Endodermal cell (in vitro differentiated cells): Measurements from ENCODE around the gene ZC3H7A. TPM values are rescaled to one million over a fixed set of nuclear protein-coding genes. Genes with fewer than 3 reads are reported as not detected.

Source experiments
- DNase-seq: peaks from one replicate; pipeline ENCODE4 v3.0.0-alpha.2; 2017
- H3K27ac ChIP-seq: 2 replicates; pipeline ENCODE4 v1.5.1; 2013; ENCODE audit warnings: mild to moderate bottlenecking, low read depth, low read length, moderate library complexity
- H3K27me3 ChIP-seq: 2 replicates; pipeline ENCODE4 v1.6.1; 2013; ENCODE audit warnings: mild to moderate bottlenecking, low read length, moderate library complexity; ENCODE audit not compliant: insufficient read depth, control insufficient read depth, poor library complexity, severe bottlenecking
- H3K36me3 ChIP-seq: 2 replicates; pipeline ENCODE4 v1.7.0; 2013; ENCODE audit warnings: mild to moderate bottlenecking, low read length, moderate library complexity; ENCODE audit not compliant: control insufficient read depth, insufficient read depth
- H3K4me1 ChIP-seq: one replicate; pipeline ENCODE4 v1.7.0; 2013; ENCODE audit warnings: low read length; ENCODE audit not compliant: control insufficient read depth, insufficient read depth
- H3K4me3 ChIP-seq: 2 replicates; pipeline ENCODE4 v1.5.1; 2013; ENCODE audit warnings: mild to moderate bottlenecking, low read length, moderate library complexity
- H3K9ac ChIP-seq: 2 replicates; pipeline ENCODE4 v1.6.1; 2013; ENCODE audit warnings: mild to moderate bottlenecking, low read length, moderate library complexity; ENCODE audit not compliant: poor library complexity, severe bottlenecking; ENCODE audit errors: extremely low read depth
- H3K9me3 ChIP-seq: 2 replicates; pipeline ENCODE4 v1.6.1; 2013; ENCODE audit warnings: mild to moderate bottlenecking, low read length, moderate library complexity; ENCODE audit not compliant: control insufficient read depth
- H3K27ac Mint-ChIP-seq: 2 replicates; pipeline ENCODE4 v1.8.0; 2020; ENCODE audit warnings: mixed read lengths
- H3K27me3 Mint-ChIP-seq: 2 replicates; pipeline ENCODE4 v1.8.0; 2021; ENCODE audit warnings: mild to moderate bottlenecking, mixed read lengths; ENCODE audit not compliant: insufficient read depth
- H3K36me3 Mint-ChIP-seq: 2 replicates; pipeline ENCODE4 v1.8.0; 2020; ENCODE audit warnings: low read depth, mixed read lengths
- H3K4me1 Mint-ChIP-seq: 2 replicates; pipeline ENCODE4 v1.8.0; 2020; ENCODE audit warnings: mixed read lengths
- H3K4me3 Mint-ChIP-seq: 2 replicates; pipeline ENCODE4 v1.8.0; 2020; ENCODE audit warnings: mild to moderate bottlenecking, moderate library complexity, mixed read lengths
- H3K9me3 Mint-ChIP-seq: 2 replicates; pipeline ENCODE4 v1.8.0; 2020; ENCODE audit warnings: mild to moderate bottlenecking, mixed read lengths
- CTCF ChIP-seq: fragments of 200-600 bp; sonication (generic); conservative IDR thresholded peaks from 2 replicates; pipeline ENCODE4 v1.5.0; 2021; ENCODE audit warnings: antibody characterized with exemption, mild to moderate bottlenecking
- WGBS, 2 experiments: methylation state at CpG; one replicate each; pipeline versions ENCODE4 v1.1.5 to v1.1.7; 2013; ENCODE audit warnings: missing lambda C conversion rate in 2 of 2, mixed read lengths in 1 of 2; ENCODE audit not compliant: insufficient coverage in 1 of 2, insufficient read length in 1 of 2; 5-methylcytosine and 5-hydroxymethylcytosine counted together
- total RNA-seq, 2 donors: library from RNA; stranded (reverse); fragmentation: NEBNext Ultra II Directional in 1 of 2; extraction: Animal tissue kit (Norgen Biotek cat#: 25700) in 1 of 2; gene quantifications; 2 replicates in 1 of 2; 3 replicates in 1 of 2; pipeline ENCODE4 v1.2.1, GENCODE V29; 2021

Gene ZC3H7A
- total RNA-seq, 2 donors from 2014 or later, result 37.7 to 38.5 TPM

- Histone ChIP-seq H3K9me3 (no peaks in the 10 kb centered on the region), H3K27ac (no peak overlapping the region), H3K4me1 (no peaks in the 10 kb centered on the region), H3K4me3 (no peak overlapping the region), H3K9ac (no peak overlapping the region), H3K36me3 (peaks cover 78% of the 10 kb centered on the region), H3K27me3 (no peaks in the 10 kb centered on the region)
- Mint-ChIP-seq H3K36me3 (peaks cover 60% of the 10 kb centered on the region), H3K27ac (no peak overlapping the region), H3K4me3 (no peak overlapping the region), H3K4me1 (peaks cover 6% of the 10 kb centered on the region), H3K27me3 (no peaks in the 10 kb centered on the region), H3K9me3 (no peaks in the 10 kb centered on the region)
- 97% methylated on average over 6 of the region's 8 CpGs; no CpG with 5 or more reads in 1 of the 2 experiments for WGBS, 2 experiments
- TF ChIP-seq CTCF, result no peak
- DNase-seq, result no peak
Observed at GRCh38 chr16:11726008-11726407, 71.0 kb downstream of the ZC3H7A start.

- no peaks in the 10 kb centered on the region for H3K27me3 Mint-ChIP-seq
- H3K27ac Mint-ChIP-seq, result peak overlapping the region; percentile 66
Observed at GRCh38 chr16:11725457-11725856, 71.6 kb downstream of the ZC3H7A start.

GRCh38 chr16:11722468-11722808, 74.6 kb downstream of the ZC3H7A start:
- H3K4me1 ChIP-seq, result no peaks in the 10 kb centered on the region
- H3K36me3 ChIP-seq, result peaks cover 73% of the 10 kb centered on the region
- 87 to 90% methylated on average over 2 to 3 of the region's 3 CpGs for WGBS, 2 experiments
- H3K27me3 ChIP-seq, result no peaks in the 10 kb centered on the region
- no peak overlapping the region for H3K9ac ChIP-seq
- Mint-ChIP-seq H3K27ac (no peak overlapping the region), H3K36me3 (peaks cover 48% of the 10 kb centered on the region), H3K9me3 (no peaks in the 10 kb centered on the region), H3K27me3 (no peaks in the 10 kb centered on the region), H3K4me3 (no peak overlapping the region), H3K4me1 (peaks cover 6% of the 10 kb centered on the region)
- no peaks in the 10 kb centered on the region for H3K9me3 ChIP-seq
- no peak overlapping the region for H3K27ac ChIP-seq
- no peak for TF ChIP-seq CTCF
- DNase-seq, result no peak
- H3K4me3 ChIP-seq, result no peak overlapping the region

More at GRCh38 chr16:11725457-11725856, 71.6 kb downstream of the ZC3H7A start:
- no peak for TF ChIP-seq CTCF
- Mint-ChIP-seq H3K4me1 (peaks cover 6% of the 10 kb centered on the region), H3K36me3 (peaks cover 63% of the 10 kb centered on the region), H3K4me3 (no peak overlapping the region), H3K9me3 (no peaks in the 10 kb centered on the region)
- H3K36me3 ChIP-seq, result peaks cover 78% of the 10 kb centered on the region
- no peak overlapping the region for H3K9ac ChIP-seq
- H3K4me3 ChIP-seq, result no peak overlapping the region
- no peak for DNase-seq
- H3K27me3 ChIP-seq, result no peaks in the 10 kb centered on the region
- H3K4me1 ChIP-seq, result no peaks in the 10 kb centered on the region
- WGBS, 2 experiments, result 88 to 100% methylated on average over 1 of the region's 1 CpG
- H3K27ac ChIP-seq, result no peak overlapping the region
- no peaks in the 10 kb centered on the region for H3K9me3 ChIP-seq
